GM19351 (cell line): Measurements from ENCODE around the gene RGS19.

Source experiments
- ATAC-seq: cut with Tn5 transposase; IDR thresholded peaks from one replicate; pipeline ENCODE4 v1.9.1; 2021; ENCODE audit warnings: mild to moderate bottlenecking, moderate library complexity; ENCODE audit not compliant: unreplicated experiment

RGS19 gene

DNA sequence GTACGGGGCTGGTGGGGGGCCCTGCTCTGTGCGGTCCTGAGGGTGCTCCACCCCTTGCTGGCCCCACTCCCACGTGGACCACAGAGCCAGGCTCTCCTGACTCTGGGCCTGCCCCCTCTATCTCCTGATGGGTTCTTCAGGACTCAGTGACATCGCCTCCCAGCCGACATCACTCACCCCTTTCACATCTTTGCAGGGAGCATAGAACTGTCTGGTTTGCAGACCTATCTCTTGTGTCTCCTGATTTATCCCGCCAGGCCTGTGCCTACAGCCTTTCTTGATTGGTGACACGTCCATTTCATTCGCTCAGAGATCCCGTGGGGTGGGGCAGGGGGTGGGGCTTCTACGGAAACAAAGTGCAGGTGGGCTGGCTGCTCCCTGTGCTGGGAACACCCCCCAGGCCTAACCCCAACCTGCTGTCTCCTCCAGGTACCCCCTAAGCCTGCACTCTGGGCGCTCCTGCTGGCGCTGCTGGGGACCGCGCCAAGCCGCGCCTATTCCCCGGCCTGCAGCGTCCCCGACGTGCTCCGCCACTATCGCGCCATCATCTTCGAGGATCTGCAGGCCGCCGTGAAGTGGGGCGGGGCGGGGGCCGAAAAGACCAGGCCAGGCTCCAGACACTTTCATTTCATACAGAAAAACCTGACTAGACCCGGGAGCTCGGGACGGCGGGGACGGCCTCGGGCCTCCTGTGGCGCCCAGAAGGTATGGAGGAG is 41.7 kb downstream of the RGS19 start:
- ATAC-seq = peak; percentile 6

GRCh38 chr20:64037199-64037497 is 42.2 kb downstream of the RGS19 start:
- no peak for ATAC-seq

DNA sequence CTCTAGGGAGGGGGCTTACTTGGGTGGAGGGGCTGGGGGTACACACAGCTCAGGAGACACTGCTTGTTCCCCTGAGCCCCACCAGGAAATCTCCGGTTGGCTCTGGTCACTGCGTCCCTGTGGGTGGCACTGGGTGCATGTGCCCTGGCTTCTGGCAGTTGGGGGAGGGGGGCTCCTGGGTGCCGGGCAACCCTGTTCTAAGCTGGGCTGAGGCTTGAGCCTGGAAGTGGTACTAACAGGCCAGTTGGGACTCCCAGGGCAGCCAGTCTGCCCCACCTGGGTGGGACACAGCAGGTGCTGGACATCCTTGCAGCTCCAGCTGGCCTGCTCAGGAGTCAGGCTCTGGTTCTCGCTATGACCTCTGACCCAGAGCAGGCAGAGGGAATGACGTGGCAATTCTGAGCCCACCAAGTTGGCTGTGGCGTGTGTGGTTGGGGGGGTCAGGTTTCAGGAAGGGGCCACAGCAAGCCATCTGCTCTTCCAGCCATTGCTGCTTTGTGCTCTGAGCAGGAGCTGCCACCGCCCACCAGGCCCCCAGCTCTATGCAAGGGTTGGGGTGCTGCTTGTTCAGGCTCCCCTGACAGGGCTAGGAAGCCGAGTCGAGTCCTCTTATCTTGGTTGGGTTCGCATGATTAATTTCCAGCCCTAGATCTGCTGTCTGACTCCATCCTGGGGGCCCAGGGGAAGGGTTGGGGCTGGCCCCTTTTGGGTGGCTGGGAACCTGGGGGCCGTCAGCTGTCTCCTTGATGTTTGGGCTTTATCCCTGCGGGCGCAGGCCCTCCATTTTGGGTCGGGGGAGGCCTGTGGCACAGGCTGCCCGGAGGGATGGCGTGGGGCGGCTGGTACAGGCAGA is 42.7 kb downstream of the RGS19 start:
- ATAC-seq = no peak

- ATAC-seq = no peak
Observed at GRCh38 chr20:64035933-64036345, 43.4 kb downstream of the RGS19 start, which contains the start of gene C20orf204. C20orf204 (plus strand) TSS chr20:64036182; CDS start chr20:64036324, 142 bp downstream.

DNA sequence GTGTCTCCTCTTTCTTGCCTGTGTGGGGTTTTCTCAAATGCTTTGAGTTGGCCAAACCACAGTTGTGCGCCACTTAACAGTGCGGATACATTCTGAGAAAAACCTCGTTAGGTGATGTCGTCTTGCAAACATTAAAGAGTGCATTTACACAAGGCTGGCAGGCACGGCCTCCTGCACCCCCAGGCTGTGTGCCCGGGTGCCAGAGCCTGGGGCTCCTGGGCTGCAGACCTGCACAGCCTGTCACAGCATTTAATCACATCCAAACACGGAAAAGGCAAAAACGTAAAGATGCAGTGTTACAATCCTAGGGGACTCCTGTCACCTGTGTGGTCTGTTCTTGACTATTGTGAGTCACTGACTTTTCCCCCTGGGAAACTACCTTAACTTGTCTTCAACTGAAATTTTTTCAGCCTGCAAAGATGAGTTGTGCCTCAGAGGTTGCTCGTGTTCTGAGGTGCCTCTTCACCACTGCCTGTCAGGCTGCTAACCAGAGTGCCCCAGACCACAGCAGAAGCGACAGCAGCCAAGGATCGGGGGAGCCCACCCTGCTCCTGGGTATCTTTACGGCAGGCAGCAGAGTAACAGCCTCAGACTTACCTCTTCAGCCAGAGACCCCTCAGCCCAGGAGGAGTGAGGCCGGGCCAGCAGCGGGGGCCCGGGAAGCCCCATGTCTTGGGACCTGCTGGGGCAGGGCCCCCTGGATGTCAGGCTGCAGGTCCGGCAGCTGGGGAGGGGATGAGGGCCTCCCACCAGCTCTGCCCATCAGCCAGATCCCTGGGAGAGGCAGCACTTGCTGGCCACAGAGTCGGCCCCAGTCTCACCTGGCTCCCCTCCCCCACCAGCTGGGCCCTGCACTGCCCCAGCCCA is 44.0 kb downstream of the RGS19 start:
- no peak for ATAC-seq

GRCh38 chr20:64033981-64034493 is 45.3 kb downstream of the RGS19 start:
- ATAC-seq = no peak

DNA sequence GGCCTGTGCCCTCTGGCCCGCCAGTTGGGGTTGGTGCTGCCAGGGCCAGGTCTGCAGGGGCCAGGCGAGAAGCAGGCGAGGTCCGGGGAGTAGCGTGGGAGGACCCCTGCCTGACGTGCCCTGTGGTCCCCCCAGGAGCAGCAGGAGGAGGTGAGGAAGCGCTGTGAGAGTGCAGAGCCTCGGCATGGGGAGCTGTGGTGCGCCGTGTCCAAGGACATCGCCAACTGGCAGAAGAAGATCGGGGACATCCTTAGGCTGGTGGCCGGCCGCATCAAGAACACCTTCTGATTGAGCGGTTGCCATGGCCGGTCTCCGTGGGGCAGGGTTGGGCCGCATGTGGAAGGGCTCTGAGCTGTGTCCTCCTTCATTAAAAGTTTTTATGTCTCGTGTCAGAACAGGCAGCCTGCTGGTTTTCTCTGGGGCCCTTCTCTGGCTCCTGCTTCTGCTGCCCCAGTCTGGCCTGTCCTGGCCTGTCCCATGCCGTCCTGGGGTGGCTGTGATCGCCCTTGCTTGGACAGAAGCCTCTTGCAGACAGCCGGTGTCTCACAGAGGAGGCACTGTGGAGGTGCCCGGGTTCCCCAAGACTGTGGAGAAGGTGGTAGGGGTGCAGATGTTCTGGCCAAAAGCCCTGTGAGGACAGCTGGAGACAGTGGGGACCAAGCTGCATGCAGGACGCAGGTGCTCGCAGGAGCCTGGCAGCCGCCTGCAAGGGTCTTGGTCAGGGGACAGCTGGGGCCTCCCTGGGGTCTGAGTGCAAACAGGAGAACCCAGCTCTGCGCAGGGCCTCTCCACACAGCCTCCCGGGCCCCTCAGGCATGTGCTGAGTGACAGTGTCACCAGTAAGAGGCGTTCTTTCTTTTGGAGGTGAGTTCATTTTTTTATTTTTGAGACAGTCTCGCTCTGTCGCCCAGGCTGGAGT is 46.4 kb downstream of the RGS19 start:
- no peak for ATAC-seq

DNA sequence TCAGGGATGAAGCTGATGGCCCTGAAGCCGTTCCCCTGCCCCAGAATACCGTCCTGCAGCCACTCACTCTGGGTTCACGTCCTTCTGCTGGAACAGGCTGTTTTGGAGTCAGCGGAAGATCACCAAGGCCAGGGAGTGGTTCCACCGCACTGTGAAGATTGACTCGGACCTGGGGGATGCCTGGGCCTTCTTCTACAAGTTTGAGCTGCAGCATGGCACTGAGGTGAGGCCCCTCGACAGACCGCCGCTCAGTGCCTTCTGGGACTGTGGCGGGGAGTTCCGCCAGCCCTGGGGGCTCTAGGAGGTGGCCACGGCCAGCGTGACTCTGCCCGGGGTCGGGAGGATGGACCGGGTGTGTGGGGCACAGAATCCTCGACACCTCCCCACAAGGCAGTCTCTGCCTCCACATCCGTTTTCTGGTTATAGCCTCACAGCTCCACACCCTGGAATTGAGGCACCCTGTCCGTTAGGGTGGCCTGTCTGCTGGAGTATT is 47.5 kb downstream of the RGS19 start:
- no peak for ATAC-seq

- no peak for ATAC-seq
Observed at GRCh38 chr20:64030371-64031134, 48.8 kb downstream of the RGS19 start.

DNA sequence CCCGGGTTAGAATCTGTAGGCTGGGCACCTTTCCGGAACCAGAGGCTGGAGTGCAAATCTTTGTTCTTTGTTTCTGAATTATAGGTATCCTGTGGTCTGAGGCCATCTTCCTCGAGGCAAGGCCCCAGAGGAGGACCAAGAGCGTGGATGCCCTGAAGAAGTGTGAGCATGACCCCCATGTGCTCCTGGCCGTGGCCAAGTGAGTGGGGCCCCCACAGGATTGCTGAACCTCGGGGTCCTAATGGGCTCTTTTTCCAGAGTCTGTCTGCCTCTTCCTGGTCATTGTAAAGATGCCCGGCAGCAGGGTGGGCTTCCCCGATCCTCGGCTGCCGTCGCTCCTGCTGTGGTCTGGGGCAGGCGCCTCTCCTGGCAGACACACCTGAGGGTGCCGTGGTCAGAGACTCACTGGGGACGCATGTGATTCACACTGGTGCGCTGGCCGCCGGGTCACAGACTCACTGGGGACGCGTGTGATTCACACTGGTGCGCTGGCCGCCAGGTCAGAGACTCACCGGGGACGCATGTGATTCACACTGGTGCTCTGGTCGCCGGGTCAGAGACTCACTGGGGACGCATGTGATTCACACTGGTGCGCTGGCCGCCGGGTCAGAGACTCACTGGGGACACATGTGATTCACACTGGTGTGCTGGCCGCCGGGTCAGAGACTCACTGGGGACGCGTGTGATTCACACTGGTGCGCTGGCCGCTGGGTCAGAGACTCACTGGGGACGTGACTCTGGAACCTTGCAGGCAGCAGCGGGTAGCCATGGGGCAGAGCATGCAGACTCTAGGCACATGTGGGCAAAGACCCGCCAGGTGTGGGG is 49.8 kb downstream of the RGS19 start:
- no peak for ATAC-seq

- ATAC-seq = no peak
Observed at GRCh38 chr20:64027981-64028685, 51.2 kb downstream of the RGS19 start.

GRCh38 chr20:64025826-64026412 is 53.4 kb downstream of the RGS19 start:
- ATAC-seq = no peak

DNA sequence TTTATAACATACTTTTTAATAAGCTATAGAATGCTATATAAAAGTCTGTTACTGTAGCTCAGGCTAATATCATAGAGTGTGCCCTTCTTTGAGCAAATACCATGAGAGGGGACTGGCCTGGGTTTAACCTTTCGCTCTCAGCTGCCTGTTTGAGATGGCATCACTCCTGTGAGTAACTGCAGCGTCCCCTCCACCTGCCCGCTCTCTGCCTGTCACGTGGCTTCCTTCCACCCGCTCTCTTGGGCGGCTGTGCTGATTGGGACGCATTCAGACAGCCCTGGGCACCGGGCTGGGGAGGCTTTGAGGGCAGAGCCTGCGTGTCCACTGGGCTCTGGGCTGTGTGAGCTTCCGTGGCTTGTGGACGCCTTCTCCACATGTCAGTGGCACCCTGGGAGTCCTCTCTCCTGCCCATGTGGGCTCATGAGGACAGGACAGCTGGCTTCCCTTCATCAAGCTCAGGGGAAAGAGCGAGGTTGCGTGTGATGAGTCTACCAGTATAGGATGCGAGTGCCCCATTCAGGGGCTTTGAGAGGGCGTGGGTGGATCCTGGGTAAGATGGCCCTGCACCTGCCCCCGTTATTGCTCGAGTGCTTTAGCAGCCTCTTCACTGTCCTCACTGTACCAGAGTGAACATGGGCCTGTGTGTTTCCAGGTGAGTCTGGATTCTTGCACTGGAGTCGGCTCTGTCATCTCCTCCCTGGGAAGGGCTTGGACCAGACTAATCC is 54.1 kb downstream of the RGS19 start:
- ATAC-seq = no peak

- ATAC-seq = no peak
Observed at GRCh38 chr20:64024141-64024990, 55.0 kb downstream of the RGS19 start.

DNA sequence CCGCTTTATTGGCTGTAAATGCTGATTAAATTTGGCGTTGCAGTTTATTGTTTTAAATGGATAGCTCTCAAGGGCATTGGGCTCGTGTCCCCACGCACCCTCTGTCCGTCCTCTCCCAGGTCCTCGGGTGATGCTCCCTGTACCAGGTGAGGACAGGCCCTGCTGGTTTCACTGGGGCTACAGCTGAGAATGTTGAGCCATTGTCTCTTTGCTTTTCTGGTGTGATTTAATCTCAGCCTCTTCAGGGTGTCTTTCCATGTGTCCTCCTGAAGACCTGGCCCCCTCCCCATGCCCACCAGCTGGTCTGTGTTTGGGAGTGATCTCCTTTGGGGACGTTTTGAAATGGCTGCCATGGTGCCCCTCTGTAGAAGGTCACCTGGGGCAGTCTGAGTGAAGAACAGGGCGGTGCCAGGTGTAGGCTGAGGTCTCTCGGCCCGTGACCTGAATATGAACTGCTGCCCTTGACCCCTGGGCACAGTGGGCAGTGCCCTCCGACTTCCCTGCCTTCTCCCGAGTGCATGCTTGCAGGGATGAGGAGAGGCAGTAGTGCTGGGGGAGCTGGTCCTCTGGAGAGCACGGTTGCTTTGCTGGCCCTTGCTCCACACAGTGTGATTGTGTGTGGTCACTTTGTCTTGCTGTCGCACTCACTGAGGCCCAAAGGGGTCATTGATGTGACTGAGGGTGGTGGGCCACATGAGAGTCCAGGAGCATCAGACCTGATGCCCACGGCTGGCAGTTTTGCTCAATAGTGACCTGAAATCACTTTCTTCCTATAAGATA is 55.8 kb downstream of the RGS19 start:
- no peak for ATAC-seq
